SIG-M5 treated with dmso at 0.1 percent for 504 hours (cell line): ENCODE results near the gene KCND3.

Source experiments
- DNase-seq: peaks from one replicate; lab custom pipeline; 2025; ENCODE audit not compliant: unreplicated experiment; lab: John Stamatoyannopoulos, UW

The KCND3 gene

DNA sequence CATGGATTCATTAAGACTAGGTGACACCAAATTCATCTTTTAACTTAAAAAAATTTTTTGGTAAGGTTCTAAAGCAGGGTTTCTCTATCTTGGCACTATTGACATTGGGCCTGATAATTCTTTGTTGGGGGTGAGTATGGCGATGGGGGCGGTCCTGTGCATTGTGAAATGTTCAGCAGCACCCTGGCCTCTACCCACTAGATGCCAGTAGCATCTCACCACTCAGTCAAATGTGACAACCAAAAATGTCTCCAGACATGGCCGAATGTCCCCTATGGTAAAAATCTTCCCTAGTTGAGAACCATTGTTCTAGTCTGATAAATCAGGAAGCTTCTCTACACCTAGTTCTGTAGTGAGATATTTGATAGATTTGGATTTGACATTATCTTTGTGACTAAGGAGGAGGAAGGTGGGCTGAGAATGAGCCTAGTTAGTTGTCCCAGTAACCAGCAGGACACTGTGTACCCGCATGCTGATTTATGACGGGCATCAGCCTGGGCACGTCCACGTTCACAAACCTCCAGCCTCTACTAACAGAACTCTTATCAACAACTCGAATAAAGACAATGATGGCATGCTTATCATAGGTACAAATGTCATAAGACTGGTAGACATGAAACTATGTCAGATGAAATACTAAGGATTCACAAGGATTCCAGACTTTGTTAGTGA lies 104.6 kb downstream of the KCND3 start:
- no peak for DNase-seq

DNA sequence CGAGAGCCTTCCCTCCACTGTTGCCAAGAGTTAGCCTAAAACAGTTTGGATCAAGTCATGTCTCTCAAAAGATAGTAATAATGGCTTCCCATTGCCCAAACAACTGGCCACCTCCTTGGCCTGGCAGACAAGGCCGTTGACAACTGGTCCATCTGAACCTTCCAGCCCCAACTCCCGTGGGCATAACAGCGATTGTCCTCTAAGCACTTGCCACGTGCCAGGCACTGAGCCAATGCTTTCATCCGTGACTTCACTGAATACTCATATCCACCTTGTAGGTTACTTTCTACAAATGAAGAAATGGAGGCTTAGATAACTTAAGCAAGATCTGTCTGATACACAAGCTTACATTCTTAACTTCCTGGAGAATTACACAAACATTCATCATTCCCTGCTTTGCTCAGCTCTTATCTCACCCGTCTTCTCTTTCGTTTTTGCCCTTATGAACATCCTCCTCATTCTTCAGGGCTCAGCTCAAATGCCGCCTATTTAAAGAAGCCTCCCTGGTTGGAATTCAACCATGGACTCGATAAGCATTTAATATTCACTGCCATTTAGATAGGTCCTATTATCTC lies 106.4 kb downstream of the KCND3 start:
- DNase-seq, result no peak

DNA sequence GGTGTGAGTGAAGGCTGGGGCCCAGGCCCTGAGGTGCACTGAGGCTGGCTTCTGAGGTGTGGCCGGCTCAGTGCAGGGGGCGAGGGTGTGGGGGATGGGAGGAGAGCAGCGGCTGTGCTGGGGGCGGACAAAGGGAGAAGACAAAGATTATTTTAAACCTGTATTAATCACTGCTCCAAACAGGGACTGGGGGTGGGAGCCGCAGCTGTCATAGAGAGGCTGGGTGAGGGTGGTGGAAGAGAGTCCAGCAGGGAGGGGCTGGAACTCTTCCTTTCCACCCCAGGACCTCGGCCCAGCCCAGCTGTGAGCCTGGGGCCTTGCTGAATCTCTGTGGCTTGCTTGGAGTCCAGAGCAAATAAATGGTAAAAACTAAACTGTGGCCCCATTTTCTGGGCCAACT lies 106.9 kb downstream of the KCND3 start:
- DNase-seq, result no peak

DNA sequence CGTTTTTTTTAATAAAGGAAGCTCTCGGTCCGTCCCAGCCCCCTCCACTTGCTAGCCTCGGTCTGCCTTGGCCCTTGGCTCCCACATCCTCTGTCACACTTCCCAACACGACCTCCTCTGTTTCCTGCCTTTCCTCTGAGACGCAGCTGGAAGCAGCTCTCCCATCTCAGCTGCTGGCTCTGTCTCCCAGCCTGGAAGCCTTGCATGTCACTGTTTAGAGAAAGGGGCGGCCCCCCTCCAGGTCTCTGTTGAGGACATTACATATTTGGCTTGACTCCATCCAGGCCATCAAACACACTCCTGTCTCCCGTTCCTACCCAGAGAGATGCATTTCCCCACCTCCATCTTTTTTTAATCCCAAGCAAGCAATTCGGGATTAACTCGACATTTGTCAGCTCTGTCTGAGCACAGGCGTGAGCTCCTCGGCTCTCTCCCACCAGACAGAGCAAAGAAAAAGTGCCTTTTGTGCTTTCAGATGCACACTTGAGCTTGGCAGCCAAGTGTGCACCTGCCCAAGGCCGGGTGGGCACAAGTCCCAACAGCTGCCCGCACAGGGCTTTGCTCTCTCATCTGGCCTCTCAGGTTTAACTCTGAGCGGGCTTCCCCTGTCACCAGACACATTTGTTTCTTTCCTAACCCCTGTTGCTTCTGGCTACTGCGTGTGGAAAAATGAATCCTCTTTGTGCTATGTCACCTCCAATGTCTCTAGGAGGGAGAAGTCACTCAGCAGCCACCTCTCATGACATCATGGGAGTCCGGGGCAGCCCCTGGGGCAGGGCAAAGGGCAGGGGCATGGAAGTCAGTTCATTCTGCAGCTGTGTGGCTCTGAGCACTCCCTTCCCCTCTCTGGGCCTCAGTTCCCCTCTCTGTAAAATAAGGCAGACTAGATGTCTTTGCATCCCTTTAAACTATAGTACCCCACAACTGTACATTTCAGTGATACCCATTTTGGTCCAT lies 108.3 kb downstream of the KCND3 start:
- DNase-seq, result no peak

DNA sequence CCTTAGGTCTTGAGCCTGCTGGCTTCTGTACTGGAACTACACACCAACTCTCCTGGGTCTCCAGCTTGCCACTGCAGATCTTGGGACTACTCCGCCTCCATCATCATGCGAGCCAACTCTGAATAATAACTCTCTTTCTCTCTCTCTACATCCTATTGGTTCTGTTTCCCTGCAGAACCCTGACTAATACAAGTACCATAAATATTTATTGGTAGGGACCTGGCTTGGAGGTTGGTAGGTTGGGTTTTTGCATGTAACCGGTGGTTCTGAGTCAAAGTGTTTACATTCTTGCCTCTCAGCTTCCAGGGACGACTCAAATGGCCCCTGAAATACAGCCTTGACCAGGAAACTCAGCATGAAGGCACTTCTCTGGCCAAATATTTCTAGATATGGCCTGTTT lies 110.4 kb downstream of the KCND3 start:
- no peak for DNase-seq

DNA sequence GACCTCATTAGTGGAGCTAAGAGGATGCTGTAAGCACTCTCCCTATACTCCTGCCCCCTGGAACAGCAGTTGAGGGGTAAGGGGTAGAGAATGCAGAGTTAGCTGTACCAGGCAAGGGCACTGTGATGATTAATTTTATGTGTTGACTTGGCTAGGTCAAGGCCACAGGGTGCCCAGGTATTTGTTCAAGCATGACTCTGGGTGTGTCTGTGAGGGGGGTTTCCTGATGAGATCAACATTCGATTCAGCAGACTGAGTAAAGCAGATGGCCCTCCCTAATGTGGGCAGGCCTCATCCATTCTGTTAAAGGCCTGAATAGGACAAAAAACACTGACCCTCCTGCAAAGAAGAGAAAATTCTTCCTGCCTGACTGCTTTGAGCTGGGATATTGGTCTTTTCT lies 110.8 kb downstream of the KCND3 start:
- DNase-seq, result no peak

DNA sequence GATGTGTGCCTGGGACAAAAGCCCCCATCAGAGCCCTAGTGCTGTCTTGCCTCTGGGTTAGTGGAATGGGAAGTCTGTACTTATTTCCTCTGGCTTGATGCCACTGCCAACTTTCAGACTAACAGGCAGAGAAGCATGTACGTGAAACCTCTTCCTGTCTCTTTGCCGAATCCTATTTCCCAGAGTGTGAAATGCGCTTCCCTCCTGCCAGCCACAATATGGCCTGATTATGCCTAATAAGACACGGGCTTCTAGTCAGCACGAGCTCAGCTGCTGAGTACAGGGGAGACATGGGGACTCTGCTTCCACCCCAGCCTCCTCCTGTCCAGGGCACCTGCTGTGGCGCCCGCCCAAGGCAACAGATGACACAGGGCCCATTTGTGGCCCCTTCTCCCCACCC lies 111.4 kb downstream of the KCND3 start:
- no peak for DNase-seq

DNA sequence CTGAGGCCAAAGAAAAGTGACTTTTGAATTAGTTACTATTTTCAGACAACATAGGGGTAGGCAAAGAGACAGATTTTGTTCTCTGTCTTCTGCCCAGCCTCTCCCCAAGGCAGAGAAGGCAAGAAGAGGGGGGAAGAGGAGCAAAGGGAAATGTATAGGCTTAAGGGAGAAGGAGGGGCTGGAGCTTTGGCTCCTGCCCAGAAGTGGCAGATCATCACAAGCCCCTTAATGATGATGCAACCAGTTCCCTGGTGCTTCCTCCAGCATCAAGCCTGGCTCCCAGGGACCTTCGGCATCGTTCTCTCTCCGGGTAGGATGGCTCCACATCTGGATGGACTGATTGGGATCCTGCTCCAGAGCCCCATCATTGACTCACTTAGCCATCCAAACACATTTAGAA lies 112.8 kb downstream of the KCND3 start:
- DNase-seq, result no peak

DNA sequence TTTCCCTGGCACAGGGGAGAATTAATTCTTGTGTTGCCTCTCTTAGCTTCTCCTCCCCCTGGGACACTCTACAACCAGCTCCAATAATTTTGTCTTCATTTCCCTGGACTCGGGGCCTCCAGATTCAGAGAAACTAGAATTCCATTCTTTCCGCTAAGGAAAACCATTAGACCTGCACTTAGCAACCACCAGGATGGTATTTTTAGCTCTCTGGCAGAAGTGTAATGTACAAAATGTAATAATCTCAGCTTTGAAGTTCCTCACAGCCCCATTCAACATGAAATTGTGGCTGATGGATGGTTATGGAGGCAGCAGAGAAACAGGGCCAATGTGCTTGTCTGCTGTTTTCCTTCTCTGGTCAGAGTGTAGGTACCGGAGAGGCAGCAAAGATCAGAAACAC lies 113.8 kb downstream of the KCND3 start:
- no peak for DNase-seq

DNA sequence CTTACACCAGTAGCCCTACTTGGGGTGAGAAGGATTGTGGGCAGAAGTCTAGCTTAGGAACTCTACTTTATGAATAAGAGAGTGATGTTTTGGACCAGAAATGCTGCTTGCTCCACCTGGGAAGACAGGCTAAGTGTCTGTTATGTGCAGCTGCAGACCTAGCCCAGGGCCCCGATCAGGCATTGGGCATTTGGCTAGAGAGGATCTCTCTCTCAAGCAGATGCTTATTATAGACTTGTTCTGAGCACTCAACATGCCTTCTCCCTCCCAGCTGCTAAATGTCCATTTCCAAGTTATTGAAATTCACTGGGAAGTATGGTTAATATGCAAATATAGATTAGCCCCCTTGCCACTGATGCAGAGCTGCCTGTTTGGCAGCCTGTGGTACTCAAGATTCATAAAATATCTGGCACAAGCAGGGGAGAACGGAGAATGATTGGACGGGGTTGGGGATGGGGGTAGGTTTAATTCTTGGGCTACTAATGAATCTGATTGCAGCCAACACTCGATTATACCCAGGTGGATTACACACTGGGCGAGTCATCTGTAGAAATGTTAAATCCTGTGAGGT lies 115.9 kb downstream of the KCND3 start:
- DNase-seq, result no peak

DNA sequence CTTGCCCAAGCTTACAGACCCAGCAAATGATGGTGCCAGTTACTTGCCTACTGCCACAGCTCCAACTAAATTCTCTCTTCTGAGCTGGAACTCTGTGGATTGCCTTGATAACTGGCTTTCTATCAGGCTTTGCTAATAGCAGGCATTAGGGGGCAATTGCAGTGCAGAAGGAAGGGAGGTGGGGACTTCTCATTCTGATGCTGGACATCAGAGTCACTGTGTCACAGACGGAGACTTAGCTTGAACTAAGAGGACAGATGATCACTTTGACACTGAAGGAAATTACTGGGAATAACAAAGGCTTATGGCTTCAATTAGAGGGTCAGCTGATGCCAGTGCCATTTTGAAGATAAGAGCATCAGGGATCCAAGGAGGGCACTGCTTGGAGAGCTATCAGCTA lies 119.3 kb downstream of the KCND3 start:
- no peak for DNase-seq

DNA sequence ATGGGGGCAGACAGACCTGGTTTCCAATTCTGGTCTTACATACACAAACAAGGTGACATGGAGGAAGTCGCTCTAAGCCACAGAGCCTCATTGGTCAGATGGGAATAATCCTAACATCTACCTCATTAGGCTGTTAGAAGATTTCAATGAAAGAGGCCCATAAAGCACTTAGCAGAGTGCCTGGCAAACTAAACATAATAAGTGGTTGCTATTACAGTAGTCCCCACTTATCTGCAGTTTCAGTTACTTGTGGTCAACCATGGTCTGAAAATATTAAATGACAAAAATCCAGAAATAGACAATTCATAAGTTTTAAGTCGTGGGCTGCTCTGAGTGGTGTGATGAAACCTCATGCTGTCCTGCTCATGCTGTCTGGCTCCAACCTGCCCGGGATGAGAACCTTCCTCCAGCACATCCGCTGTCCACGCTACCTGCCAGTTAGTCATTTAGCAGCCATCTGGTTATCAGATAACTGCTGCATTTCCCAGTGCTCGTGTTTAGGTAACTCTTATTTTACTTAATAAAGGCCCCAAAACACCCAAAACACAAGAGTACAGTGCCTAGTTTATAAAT lies 121.5 kb downstream of the KCND3 start:
- no peak for DNase-seq

DNA sequence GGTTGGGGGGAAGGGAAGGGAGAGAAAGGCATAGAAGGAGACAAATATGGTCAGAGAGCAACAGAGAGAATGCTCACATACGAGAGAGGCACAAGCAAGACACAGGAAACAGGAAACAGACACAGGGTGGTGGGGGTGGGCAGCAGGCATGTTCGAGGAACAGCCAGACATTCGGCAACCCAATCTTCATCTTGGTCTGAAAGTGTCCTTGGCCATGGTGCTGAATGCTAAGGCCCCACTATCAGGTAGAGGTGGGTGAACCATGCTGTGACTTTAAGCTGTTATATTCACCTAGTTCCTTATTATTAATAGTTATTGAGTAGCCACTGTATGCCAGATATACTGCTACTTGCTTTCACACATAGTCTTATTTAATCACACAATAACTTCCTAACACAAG lies 124.6 kb downstream of the KCND3 start:
- peak; percentile 15 for DNase-seq

DNA sequence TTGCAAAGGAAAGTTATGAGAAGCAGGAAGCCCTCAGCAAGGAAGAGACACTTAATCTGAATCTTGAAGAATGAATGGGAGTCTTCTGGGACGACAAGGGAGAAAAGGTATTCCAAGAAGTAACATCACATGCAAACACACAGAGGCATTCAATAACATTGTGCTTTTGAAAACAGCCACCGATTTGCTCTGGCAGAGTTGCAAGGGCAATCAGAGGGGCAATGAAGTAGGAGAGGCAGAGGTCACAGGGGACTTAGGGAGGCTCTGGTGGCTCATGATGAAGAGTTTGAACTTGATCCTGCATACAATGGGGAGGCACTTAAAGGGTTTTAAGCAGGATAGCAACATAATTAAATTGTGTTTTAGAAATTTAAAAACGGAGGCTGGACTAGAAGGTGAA lies 126.1 kb downstream of the KCND3 start:
- no peak for DNase-seq

DNA sequence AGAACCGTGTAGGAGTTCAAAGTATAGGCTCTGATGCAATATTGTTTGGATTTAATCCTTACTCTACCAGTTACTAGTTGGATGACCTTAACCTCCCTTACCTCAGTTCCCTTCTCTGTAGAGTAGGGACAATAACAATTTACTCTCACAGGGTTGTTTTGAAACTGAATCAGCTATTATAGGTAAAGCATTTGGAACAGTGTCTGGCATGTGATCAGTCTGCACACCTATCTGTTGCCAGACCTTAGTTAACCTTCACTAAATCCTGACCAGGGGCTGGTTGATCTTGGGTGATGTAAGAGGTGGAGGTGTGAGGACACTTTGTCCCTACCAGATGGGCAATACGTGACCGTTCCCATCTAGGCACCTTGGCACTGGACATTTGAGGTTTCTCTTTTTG lies 126.9 kb downstream of the KCND3 start:
- DNase-seq, result no peak

DNA sequence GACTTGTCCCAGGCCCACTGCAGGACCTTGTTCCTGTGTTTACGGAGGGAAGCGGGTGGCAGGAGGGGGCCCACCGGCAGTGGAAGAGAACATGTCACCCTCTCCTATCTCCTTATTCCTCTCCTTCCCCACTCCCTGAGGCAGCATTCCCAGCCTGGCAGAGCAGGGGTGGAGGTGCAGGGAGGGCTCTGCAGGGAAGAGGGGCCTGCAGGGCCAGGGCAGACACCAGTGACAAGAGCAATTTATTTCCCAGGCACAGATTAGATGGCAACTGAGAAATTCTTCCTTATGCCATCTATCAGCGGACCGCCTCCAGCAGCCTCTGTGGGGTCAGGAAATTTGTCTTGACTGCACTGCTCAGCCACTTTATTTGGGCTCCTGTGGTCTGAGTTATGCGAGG lies 127.9 kb downstream of the KCND3 start:
- no peak for DNase-seq

DNA sequence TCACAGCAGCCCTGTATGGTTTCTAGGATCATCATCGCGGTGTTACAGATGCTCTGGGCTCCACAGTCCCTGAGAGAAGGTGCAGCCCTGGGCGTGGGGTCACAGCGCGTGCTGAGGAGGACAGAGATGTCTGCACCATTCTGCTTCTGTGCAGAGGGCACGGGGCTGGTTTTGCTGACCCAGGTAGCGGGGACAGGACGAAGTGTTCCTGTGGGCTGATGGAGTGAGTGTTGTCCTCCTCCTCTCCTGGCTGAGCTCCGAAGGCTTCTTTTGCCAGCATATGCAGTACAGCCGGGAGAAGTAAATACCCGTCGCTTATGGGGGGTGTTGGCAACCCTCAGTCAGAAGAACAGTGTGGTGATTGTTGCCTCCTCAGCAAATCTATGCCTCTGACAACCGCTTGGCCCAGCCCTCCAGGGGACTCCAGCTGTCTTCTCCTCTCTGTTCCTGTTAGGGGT lies 132.2 kb downstream of the KCND3 start:
- DNase-seq, result no peak

DNA sequence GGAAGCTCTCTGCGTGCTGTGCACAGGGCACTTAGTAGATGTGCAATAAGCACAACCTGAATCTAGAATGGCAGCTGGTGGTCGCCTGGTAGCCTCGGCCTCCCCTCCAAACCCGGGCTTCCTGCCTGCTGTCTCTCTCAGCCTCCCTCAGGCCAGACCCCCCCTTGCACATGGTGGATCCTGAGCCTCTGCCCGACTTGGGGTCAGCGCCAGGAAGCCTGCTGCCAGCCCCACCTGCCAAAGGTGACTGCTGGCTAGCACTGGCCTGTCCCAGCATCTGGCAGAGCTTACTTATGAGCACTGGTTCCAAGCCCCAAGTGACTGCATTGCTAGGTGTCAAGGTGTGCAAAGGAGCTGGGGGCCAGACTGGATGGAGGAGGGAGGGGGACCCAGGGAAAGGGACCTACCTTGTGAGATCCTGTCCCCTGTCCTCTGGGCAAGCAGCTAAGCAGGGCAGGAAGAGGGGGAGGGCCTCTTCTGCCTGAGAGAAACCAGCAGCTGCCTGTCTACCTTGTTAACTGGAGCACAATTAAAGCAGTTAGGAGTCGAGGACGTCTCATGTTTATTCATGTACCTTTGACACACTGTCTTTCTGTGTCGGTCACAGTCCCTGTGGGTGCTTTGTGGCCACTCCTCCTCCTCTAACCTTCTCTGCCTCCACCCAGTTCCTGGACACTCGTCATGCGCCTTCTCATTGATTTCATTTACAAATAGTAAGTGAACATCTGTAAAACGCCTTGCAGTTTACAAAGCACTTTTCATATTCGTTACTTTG lies 132.9 kb downstream of the KCND3 start:
- DNase-seq, result no peak

DNA sequence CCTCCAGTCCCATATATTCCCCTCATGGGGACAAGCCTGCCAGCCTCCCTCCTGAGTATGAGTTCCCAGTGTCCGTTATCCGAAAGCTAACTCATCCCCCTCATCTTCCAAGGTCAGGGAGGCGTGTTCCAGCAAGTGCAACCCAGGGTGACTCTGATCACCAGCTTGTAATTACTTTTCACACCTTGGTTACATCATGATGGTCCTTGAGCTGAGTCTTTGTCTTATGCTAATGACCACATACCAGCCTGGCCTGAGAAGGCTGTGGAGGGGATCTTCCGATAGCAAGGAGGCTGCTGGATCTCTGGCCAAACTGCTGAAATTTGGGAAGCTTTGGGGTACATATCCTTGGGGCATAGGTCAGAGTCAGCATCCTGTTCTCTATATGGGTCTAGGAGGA lies 134.2 kb downstream of the KCND3 start:
- DNase-seq, result no peak

DNA sequence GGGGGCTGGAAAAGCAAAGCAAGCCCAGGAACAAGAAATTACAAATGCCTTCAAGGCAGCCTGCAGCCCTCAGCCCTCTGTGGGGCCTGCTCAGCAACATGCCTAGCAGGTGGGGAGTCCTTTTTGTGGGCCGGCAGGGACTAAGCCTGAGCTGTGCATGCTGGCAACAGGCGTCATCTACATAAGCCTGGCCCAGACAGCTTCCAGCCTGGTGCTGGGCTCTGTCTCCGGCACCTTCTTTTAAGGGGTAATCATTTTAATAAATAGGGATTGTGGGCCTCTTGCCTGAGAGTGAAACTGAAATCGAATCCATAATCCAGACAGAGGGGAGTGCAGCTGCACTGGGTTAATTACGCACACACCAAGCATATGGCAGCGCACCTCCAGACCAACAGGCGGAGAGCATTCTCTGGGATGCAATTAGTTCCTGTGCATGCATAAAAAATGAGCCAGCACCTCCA lies 137.2 kb downstream of the KCND3 start:
- DNase-seq, result no peak
